HPDE6-E6E7 (cell line): Measurements from ENCODE around the gene TP73.

Source experiments
- DNase-seq: peaks from one replicate; pipeline ENCODE4 v3.0.0; 2011; ENCODE audit warnings: missing footprints; ENCODE audit errors: extremely low spot score

The TP73 gene

GRCh38 chr1:3707298-3707938 lies 55.1 kb downstream of the TP73 start:
- DNase-seq = no peak

- no peak for DNase-seq
Observed at GRCh38 chr1:3707939-3708328, 55.6 kb downstream of the TP73 start.

DNA sequence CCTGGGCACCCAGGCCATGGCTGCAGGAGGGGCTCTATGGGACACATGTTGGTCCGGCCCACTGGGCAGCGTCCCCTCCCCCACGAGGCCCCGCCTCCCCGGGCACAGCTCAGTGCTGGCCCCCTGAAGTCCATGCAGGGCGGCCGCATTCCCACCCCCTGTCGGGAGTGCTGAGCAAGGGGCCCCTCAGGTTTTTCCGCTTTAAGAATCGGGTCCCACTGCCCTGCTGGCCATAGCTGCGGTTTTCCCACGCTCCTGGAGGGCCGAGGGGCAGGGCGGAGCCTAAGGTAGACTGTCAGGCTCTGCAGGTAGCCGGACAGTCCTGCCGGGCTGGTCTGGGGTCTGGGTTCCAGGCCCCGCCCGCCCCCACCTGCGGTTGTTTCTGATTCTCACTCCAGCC lies 56.5 kb downstream of the TP73 start:
- DNase-seq = no peak

DNA sequence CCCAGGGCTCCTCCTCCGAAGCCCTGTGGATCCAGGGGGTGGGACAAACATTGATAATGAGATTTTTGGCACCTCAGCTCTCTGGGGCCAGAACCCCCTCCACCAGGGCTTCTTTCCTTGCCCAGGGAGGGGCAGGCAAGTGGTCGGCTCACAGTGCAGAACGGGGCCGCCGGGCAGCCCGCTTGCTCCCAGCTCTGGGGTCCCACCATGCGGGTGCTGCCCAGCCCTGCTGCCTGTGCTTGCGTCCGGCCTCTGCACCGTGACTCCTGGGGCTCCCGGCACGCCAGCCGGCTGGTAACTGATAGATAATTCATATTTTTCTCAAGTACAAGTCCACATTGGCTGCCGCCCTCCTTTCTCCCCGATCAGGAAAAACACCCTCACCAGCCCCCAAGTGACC lies 57.9 kb downstream of the TP73 start:
- DNase-seq = no peak

GRCh38 chr1:3711381-3711779 lies 59.1 kb downstream of the TP73 start:
- no peak for DNase-seq

GRCh38 chr1:3711780-3712451 lies 59.6 kb downstream of the TP73 start:
- DNase-seq = peak; percentile 60

- DNase-seq = no peak
Observed at GRCh38 chr1:3712573-3713535, 60.5 kb downstream of the TP73 start.

DNA sequence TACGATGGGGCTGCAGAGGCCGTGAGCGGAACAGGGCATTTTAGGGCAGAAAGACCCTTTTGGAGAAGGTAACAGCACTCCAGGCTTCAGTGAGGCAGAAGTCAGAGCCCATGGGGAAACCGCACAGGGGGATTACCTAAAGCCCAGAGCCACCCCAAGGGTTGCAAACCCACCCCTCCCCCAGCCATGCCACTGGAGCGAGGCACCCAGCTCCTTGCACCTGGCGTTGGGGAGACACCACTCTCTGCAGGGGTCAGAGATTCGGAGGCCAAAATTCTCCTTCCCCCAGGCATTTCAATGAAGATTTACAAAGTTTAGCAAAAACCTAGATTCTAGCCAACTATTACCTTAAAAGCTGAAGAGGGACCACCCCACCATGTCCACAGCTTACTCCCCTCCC lies 61.5 kb downstream of the TP73 start:
- no peak for DNase-seq

DNA sequence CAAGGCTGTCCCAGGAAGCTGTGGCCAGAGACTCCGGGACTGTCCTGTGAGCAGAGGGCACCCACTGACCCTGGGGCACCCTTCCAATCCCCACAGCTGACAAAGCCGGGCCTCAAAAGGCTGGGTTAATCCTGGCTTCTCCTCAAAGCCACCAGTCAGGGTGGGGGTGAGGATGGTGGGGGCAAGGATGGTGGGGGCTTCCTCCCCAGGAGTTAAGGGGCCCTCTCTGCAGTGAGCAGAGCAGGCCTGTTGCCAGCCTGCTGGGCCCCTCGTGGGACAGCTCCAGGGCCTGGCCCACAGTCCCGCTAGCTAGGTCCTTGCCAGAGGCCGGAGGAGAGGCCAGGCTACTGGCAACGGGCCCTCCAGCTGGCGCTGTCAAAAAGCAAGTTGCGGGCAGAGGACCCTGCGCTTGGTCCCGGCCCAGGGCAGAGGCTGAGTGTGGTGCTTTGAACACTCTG lies 62.0 kb downstream of the TP73 start:
- DNase-seq = no peak

DNA sequence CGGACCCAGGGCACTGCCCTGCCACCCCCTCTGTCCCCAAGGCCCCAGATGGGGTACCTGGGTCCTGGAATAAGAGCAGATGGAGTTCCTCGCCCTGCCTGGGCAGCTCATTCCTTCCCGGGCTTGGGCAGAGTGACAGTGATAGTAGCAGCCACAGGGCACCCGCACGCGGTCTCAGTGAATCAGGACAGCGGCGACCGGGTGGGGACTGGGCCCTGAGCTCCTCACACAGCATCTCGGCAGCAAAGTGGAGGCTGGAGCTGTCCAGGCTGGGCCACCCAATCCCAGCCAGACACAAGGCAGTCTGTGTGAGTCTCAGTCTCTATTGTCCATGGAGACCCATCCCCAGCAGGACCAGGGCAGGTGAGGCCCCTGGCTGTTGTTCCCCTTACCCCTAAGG lies 62.5 kb downstream of the TP73 start:
- no peak for DNase-seq

DNA sequence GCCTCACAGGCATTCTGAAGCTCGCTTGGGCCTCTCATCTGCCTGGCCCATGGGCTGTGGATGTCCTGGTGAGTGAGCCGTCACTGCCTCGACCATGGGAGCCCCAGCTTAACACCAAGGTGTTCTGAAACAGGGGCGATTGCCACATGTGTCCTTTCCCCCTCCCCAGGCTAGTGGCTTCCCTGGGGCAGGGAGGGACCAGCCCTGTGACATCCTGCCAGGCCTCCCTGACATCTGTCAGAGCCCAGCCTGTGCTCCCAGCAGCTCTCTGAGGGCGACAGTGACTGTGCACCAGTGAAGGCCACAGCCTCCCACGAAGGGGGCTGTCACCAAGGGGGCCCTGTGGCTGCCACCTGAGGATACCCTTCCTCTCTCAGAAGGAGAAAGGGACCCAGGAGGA lies 64.0 kb downstream of the TP73 start:
- no peak for DNase-seq

GRCh38 chr1:3717041-3717714 lies 64.9 kb downstream of the TP73 start:
- peak; percentile 86 for DNase-seq

DNA sequence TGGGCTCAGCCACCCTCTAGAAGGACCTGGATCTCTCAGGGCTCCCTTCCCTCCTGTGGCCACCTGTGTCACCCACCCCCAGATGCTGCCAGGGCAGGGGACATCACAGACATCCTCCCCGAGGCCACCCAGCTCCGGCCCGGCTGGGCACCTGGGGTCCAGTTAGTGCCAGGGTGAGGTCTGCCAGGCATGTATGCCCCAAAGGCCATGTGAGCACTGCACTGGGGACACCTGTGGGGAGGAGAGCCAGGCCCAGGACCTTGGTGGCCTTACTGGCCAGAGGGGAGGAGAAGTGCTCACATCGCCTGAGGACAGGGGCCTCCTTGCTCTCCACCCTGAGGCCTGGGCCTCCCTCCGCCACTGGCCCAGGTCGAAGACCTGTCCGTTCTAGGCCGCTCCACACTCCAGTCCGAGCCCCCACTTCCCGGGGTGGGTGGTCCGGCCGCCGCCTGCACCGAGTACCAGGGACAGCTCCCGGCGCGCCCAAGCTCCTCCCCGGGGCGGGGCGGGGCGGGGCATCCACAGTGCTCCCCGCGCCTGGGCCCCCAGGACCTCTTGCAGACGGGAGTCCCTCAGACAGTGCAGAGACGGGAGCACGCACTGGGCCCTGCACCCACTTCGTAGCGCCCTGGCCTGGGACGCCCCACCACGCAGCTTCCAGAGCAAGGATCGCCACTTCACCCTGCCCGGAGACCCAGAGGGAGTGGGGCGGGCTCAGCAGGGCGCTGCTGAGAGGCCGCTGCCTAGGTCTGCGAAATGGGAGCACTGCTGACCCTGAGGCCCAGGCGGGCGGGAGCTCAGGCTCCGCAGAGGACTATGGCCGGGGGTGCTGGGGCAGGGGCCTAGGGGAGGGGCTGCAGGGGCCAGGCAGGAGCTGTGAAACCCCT lies 65.6 kb downstream of the TP73 start:
- DNase-seq = no peak

DNA sequence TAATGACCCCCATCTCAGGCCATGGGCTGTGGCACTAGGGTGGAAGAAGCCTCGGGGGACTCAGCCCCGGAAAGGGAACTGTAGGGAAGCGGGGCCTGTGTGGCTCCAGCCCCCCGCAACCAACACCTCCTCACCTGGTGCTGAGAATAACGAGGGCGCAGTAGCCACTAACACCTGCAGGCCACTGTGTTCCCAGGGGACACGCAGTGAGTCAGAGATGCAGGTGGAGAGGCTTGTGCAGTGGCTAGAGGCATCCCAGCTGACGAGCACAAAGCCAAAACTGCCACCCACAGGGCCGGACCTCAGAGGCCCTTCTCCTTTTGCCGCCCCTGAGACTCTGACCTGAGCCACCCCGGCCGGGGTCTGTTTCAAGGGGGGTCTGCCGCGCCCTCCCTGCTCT lies 66.4 kb downstream of the TP73 start:
- DNase-seq = no peak

DNA sequence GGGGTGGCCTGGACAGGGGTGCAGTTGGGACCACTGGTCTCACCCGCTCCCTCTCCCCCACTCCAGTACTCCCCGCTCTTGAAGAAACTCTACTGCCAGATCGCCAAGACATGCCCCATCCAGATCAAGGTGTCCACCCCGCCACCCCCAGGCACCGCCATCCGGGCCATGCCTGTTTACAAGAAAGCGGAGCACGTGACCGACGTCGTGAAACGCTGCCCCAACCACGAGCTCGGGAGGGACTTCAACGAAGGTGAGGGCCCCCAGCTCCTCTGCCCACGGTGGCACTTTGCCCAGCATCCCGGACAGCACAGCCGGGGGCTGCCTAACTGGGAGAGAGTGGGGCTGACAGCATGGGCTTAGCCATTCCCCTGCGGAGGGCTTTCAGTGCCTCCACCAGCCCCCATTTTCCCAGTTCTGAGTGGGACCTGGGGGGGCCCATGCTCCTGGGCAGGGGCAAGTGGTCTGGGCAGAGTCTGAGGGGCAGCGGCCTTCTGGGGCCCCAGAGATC lies 69.7 kb downstream of the TP73 start:
- DNase-seq = no peak

- DNase-seq = no peak
Observed at GRCh38 chr1:3722846-3723245, 70.5 kb downstream of the TP73 start.

DNA sequence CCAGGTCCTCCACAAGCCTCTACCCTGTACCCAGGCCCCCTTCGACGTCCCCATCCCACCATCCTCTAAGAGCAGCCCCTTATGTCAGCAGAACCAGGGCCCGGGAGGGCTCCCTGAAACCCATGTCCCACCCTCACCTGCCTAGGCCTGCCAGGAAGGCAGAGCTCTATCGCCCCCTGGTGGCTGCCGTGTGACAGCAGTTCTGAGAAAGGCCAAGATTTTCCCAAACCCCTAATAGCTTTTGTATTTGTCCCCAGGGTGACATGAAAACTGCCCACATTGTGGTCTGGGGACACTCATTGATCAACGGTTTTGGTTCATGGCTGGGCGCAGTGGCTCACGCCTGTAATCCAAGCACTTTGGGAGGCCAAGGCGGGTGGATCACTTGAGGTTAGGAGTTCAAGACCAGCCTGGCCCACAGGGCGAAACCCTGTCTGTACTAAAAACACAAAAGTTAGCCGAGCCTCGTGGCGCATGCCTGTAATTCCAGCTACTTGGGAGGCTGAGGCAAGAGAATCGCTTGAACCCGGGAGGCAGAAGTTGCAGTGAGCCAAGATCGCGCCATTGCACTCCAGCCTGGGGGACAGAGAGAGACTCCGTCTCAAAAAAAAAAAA lies 72.2 kb downstream of the TP73 start:
- DNase-seq = peak; percentile 51

DNA sequence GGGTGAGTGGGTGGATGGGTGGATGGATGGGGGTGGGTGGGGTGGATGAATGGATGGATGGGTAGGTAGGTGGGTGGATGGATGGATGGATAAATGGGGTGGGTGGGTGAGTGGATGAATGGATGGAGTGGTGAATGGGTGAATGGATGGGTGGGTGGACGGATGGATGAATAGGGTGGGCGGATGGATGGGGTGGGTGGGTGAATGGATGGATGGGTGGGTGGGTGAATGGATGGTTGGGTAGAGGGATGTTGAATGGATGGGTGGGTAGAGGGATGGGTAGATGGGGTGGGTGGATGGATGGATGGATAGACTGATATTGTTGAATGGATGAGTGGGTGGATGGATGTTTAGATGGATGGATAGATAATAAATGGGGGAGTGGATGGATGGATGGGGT lies 73.0 kb downstream of the TP73 start:
- no peak for DNase-seq

DNA sequence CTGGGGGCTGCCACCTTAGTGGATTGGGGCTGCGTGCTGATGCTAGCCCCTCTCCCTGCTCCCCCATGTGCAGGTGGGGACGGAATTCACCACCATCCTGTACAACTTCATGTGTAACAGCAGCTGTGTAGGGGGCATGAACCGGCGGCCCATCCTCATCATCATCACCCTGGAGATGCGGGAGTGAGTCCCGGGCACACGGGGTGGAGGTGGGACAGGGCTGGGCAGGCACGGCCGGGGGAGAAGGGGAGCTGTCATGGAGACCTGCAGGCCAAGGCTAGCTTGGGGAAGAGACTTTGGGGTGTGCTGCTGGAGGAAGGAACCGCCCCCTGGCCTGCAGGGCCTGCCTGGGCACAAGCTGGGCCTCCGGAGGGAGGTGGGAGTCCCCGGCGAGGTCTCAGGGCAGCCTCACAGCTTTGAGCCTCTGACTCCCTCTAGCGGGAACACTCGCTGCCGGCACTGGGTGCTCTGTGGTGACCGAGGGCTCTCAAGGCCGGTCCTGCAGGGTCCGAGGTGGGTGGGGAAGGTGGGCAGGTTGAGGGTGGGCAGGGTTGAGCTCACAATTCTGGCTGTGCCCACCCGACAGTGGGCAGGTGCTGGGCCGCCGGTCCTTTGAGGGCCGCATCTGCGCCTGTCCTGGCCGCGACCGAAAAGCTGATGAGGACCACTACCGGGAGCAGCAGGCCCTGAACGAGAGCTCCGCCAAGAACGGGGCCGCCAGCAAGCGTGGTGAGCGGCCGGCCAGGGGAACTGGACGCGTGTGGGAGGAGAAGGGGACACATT lies 74.9 kb downstream of the TP73 start:
- peak; percentile 50 for DNase-seq
